HCT116 (cell line): ENCODE results near the gene GPN2. TPM values are rescaled to one million over a fixed set of nuclear protein-coding genes. Genes with fewer than 3 reads are reported as not detected.

Source experiments
- ATAC-seq: fragments of 200-7000 bp; cut with Tn5 transposase; 2 replicates; pipeline ENCODE4 v1.9.1; 2020; ENCODE audit warnings: mild to moderate bottlenecking, moderate library complexity
- BruUV-seq: library from RNA; stranded (reverse); fragments of 400-500 nt; replicated peaks from 2 replicates; lab custom pipeline; 2021; lab: Mats Ljungman, UMichigan
- CTCF ChIA-PET: fragments of 300-600 bp; sonication (Branson Sonifier 250); formaldehyde crosslinking; loops from one replicate; lab custom pipeline; 2021; ENCODE audit warnings: antibody characterized with exemption; lab: Charles Lee
- POLR2A ChIA-PET: fragments of 300-600, 350-600 bp; sonication (Branson Sonifier 250); formaldehyde crosslinking; loops from one replicate; lab custom pipeline; 2021; ENCODE audit warnings: antibody characterized with exemption; lab: Charles Lee
- RAD21 ChIA-PET, 2 experiments: fragments of 300-600 bp; sonication (Branson Sonifier 250); formaldehyde crosslinking; loops; one replicate each; lab custom pipeline; 2023; ENCODE audit warnings: low total read pairs in 2 of 2; ENCODE audit not compliant: uncharacterized antibody in 2 of 2, unreplicated experiment in 2 of 2, low non-redundant PET in 1 of 2; lab: Charles Lee
- DNase-seq: peaks from one replicate; pipeline ENCODE4 v3.0.0-alpha.2; 2010; ENCODE audit warnings: low read depth, low spot score
- H2AFZ ChIP-seq: fragments of 200-600 bp; shearing (Covaris generic), sonication (generic); 2 replicates; pipeline ENCODE4 v1.6.1; 2017; ENCODE audit warnings: low read depth, mixed run types, mixed read lengths, antibody characterized with exemption, low read length; ENCODE audit not compliant: poor library complexity, severe bottlenecking
- H3K27ac ChIP-seq: 2 replicates; pipeline ENCODE4 v1.5.1; 2012; ENCODE audit warnings: low read depth, low read length
- H3K27me3 ChIP-seq: fragments of 200-600 bp; sonication (generic); 2 replicates; pipeline ENCODE4 v1.6.1; 2016; ENCODE audit warnings: mixed run types, low read length, mixed read lengths; ENCODE audit not compliant: insufficient read depth
- H3K36me3 ChIP-seq, 2 experiments: fragments of 200-500 bp in 1 of 2; fragments of 200-600 bp in 1 of 2; sonication (Bioruptor generic) in 1 of 2; sonication (generic) in 1 of 2; 2 replicates each; pipeline versions ENCODE4 v1.5.1 to v1.6.1; 2014 to 2016; ENCODE audit warnings: low read length in 2 of 2, inconsistent platforms in 1 of 2, mixed read lengths in 1 of 2, mixed run types in 1 of 2; ENCODE audit not compliant: insufficient read depth in 2 of 2, control insufficient read depth in 1 of 2
- H3K4me1 ChIP-seq, 2 experiments: fragments of 200-600 bp in 1 of 2; sonication (generic) in 1 of 2; 2 replicates each; pipeline versions ENCODE4 v1.5.1 to v1.6.1; 2012 to 2017; ENCODE audit warnings: low read length in 2 of 2, inconsistent platforms in 1 of 2, mild to moderate bottlenecking in 1 of 2, mixed read lengths in 1 of 2, mixed run types in 1 of 2, moderate library complexity in 1 of 2; ENCODE audit not compliant: insufficient read depth in 2 of 2, control insufficient read depth in 1 of 2
- H3K4me2 ChIP-seq: fragments of 200-600 bp; sonication (generic); 2 replicates; pipeline ENCODE4 v1.6.1; 2017; ENCODE audit warnings: mixed run types, low read length, mixed read lengths
- H3K4me3 ChIP-seq, 2 experiments: fragments of 200-600 bp in 1 of 2; sonication (generic) in 1 of 2; replicated peaks in 1 of 2; 2 replicates each; pipeline ENCODE4 v1.5.1; 2011 to 2016; ENCODE audit warnings: low read length in 2 of 2, control low read depth in 1 of 2, low read depth in 1 of 2, mild to moderate bottlenecking in 1 of 2, mixed read lengths in 1 of 2, mixed run types in 1 of 2
- H3K79me2 ChIP-seq: fragments of 200-600 bp; sonication (generic); 2 replicates; pipeline ENCODE4 v1.6.1; 2017; ENCODE audit warnings: mild to moderate bottlenecking, mixed run types, low read length, moderate library complexity, mixed read lengths; ENCODE audit not compliant: insufficient read depth
- H3K9ac ChIP-seq: fragments of 200-600 bp; sonication (generic); 2 replicates; pipeline ENCODE4 v1.6.1; 2016; ENCODE audit warnings: low read length, mixed read lengths
- H3K9me2 ChIP-seq: fragments of 200-600 bp; sonication (generic), shearing (Covaris generic); 2 replicates; pipeline ENCODE4 v1.6.1; 2017; ENCODE audit warnings: mixed run types, mild to moderate bottlenecking, moderate library complexity; ENCODE audit not compliant: insufficient read depth
- H3K9me3 ChIP-seq, 2 experiments: fragments of 200-500 bp in 1 of 2; fragments of 200-600 bp in 1 of 2; sonication (Bioruptor generic) in 1 of 2; sonication (generic) in 1 of 2; 2 replicates each; pipeline ENCODE4 v1.6.1; 2014 to 2017; ENCODE audit warnings: low read length in 2 of 2, mixed read lengths in 2 of 2, inconsistent platforms in 1 of 2, low read depth in 1 of 2, mild to moderate bottlenecking in 1 of 2, mixed run types in 1 of 2, moderate library complexity in 1 of 2; ENCODE audit not compliant: control insufficient read depth in 1 of 2, insufficient read depth in 1 of 2
- H4K20me1 ChIP-seq: fragments of 200-600 bp; sonication (generic), shearing (Covaris generic); 2 replicates; pipeline ENCODE4 v1.6.1; 2017; ENCODE audit warnings: mixed run types, mild to moderate bottlenecking, moderate library complexity; ENCODE audit not compliant: insufficient read depth
- CBX3 ChIP-seq: IDR thresholded peaks from 2 replicates; pipeline ENCODE4 v1.6.1; 2012; ENCODE audit warnings: low read depth
- EGR1 ChIP-seq: IDR thresholded peaks from 2 replicates; pipeline ENCODE4 v1.6.1; 2012; ENCODE audit warnings: low read depth
- POLR2AphosphoS5 ChIP-seq: IDR thresholded peaks from 2 replicates; pipeline ENCODE4 v1.6.1; 2011; ENCODE audit warnings: mild to moderate bottlenecking, low read depth, low read length, moderate library complexity
- SIN3A ChIP-seq: IDR thresholded peaks from 2 replicates; pipeline ENCODE4 v1.6.1; 2012; ENCODE audit warnings: low read depth
- SRF ChIP-seq: IDR thresholded peaks from 2 replicates; pipeline ENCODE4 v1.6.1; 2012; ENCODE audit warnings: low read depth
- ZFX ChIP-seq: fragments of 450-650 bp; IDR thresholded peaks from 2 replicates; pipeline ENCODE4 v1.6.1; 2017
- intact Hi-C: fragments of 100-400 bp; cut with micrococcal nuclease; formaldehyde crosslinking; loops from 2 replicates; pipeline ENCODE4 v1.10.0; 2022
- total RNA-seq: library from RNA; stranded (reverse); gene quantifications from one replicate; pipeline ENCODE4 v1.2.1, GENCODE V29; 2021; ENCODE audit not compliant: unreplicated experiment
- TF ChIP-seq, protein P1 (sequence below): IDR thresholded peaks from 2 replicates; pipeline ENCODE4 v1.6.1; 2012; ENCODE audit warnings: low read depth
- TF ChIP-seq, protein P2 (sequence below): IDR thresholded peaks from 2 replicates; pipeline ENCODE4 v1.6.1; 2012

The GPN2 gene
- total RNA-seq, 1 experiment from 2014 or later = 37.2 TPM

DNA sequence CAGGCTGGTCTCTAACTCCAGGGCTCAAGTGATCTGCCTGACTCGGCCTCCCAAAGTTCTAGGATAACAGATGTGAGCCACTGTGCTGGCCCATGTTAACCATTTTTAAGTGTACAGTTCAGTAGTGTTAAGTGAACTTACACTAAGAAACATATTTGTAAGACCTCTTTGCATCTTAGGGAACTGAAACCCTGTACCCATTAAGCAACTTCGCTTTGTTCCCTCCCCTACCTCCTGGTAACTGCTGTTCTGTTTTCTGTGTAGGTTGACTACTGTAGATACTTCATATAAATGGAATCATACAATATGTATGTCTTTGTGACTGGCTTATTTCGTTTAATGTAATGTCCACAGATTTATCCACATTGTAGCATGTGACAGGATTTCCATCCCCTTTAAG, 42.4 kb upstream of the GPN2 start (continued):
- TF ChIP-seq, protein P1, sequence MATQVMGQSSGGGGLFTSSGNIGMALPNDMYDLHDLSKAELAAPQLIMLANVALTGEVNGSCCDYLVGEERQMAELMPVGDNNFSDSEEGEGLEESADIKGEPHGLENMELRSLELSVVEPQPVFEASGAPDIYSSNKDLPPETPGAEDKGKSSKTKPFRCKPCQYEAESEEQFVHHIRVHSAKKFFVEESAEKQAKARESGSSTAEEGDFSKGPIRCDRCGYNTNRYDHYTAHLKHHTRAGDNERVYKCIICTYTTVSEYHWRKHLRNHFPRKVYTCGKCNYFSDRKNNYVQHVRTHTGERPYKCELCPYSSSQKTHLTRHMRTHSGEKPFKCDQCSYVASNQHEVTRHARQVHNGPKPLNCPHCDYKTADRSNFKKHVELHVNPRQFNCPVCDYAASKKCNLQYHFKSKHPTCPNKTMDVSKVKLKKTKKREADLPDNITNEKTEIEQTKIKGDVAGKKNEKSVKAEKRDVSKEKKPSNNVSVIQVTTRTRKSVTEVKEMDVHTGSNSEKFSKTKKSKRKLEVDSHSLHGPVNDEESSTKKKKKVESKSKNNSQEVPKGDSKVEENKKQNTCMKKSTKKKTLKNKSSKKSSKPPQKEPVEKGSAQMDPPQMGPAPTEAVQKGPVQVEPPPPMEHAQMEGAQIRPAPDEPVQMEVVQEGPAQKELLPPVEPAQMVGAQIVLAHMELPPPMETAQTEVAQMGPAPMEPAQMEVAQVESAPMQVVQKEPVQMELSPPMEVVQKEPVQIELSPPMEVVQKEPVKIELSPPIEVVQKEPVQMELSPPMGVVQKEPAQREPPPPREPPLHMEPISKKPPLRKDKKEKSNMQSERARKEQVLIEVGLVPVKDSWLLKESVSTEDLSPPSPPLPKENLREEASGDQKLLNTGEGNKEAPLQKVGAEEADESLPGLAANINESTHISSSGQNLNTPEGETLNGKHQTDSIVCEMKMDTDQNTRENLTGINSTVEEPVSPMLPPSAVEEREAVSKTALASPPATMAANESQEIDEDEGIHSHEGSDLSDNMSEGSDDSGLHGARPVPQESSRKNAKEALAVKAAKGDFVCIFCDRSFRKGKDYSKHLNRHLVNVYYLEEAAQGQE = no peak
- TF ChIP-seq SIN3A (no peak), SRF (no peak)

DNA sequence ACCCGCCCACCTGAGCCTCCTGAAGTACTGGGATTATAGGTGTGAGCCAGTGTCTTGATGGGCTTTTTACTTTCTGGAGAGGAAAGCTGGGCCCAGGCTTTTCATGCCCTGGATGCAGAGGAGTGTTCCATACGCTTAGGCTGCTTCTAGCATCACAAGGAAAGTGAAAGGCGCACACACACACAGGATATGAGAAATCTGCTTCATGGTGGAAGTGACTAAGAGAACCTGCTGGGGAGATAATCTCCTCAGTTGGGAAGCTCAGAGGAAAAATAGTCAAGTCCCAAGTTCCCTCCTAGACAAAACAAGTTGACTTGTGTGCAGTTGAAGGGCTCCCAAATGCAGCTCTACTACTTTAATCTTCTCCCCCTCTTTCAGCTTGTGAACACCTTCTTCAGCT, 33.6 kb upstream of the GPN2 start:
- H3K79me2 ChIP-seq = peaks cover 71% of the 10 kb centered on the region
- BruUV-seq = no TSS peak
- no peak for ATAC-seq
- H3K4me3 ChIP-seq = no peak overlapping the region
- no peak overlapping the region for H3K27ac ChIP-seq
- no peaks in the 10 kb centered on the region for H3K9me3 ChIP-seq
- no peak for TF ChIP-seq SIN3A
- no peak for TF ChIP-seq ZFX
- TF ChIP-seq CBX3 = no peak
- TF ChIP-seq, protein P1 = no peak
- TF ChIP-seq SRF = no peak
- TF ChIP-seq, protein P2, sequence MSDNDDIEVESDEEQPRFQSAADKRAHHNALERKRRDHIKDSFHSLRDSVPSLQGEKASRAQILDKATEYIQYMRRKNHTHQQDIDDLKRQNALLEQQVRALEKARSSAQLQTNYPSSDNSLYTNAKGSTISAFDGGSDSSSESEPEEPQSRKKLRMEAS = no peak
- no peak for TF ChIP-seq POLR2AphosphoS5
- no peak for TF ChIP-seq EGR1
- TF ChIP-seq, all 23 proteins: peak for 0
- intact Hi-C loops = no loop called here
- H3K4me2 ChIP-seq = peak overlapping the region; percentile 98
- H2AFZ ChIP-seq = no peak overlapping the region
- H3K9me2 ChIP-seq = no peaks in the 10 kb centered on the region
- RAD21 ChIA-PET = no interaction called here
- DNase-seq = no peak
- peaks cover 22 to 42% of the 10 kb centered on the region in 2 experiments for H3K36me3 ChIP-seq
- H3K9ac ChIP-seq = no peak overlapping the region
- H3K4me1 ChIP-seq = peaks cover 9 to 26% of the 10 kb centered on the region in 2 experiments; a peak in 3 of 4 replicates
- peaks cover 11% of the 10 kb centered on the region; the same call in 1 of the 2 replicates for H4K20me1 ChIP-seq
- CTCF ChIA-PET = no interaction called here
- POLR2A ChIA-PET = no interaction called here
- no peaks in the 10 kb centered on the region for H3K27me3 ChIP-seq
